A204.1 (cell line): ENCODE measurements around the gene CDH20.
"Not testable (repeated sequence)": the region's sequence is repeated elsewhere in the genome, so short reads cannot be mapped to it uniquely, and the experiment has no call there.

ENCODE experiments used
- FAIRE-seq: peaks from 2 replicates; lab custom pipeline; 2012; peaks lifted over from hg19 to GRCh38; lab: Jason Lieb, UNC

CDH20 gene

DNA sequence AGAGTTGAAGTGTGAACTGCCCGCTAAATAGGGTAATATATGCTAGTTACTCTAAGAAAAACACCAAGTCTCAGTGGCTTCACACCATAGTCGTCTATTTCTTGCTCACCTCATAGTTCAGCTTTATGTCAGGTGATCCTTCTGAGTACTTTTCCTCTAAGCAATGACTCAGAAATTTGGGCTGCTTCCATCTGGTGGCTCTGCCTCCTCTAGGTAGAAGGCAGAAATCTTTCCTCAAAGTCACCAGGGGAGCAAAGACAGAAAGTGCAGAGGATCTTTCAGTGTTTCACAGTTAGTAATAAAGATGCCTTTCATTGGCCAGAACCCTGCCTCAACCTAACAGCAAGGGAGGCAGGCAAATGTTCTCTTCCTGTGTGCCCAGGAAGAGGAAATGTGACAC lies 17.3 kb downstream of the CDH20 start:
- no peak for FAIRE-seq

DNA sequence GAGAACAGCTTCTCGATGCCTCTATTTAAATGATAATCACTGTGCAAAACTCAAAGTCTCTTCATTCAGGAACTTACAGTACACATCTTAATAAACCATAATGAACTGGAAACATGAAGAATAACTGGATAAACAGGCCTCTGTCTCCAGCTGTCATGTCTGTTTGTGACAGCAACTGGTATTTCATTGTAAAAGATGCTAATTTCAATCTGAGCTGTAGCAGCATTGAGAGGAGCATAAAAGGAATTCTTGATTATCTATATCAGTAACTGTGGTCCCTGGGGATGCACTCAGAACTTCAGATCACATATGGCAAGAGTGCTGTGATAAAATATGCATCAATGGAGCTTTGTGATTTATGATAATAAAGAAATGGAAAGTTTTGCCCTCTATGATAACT lies 18.8 kb downstream of the CDH20 start:
- FAIRE-seq, result no peak

- FAIRE-seq, result no peak
These were observed 19.4 kb downstream of the CDH20 start for GRCh38 chr18:61352611-61353010.

DNA sequence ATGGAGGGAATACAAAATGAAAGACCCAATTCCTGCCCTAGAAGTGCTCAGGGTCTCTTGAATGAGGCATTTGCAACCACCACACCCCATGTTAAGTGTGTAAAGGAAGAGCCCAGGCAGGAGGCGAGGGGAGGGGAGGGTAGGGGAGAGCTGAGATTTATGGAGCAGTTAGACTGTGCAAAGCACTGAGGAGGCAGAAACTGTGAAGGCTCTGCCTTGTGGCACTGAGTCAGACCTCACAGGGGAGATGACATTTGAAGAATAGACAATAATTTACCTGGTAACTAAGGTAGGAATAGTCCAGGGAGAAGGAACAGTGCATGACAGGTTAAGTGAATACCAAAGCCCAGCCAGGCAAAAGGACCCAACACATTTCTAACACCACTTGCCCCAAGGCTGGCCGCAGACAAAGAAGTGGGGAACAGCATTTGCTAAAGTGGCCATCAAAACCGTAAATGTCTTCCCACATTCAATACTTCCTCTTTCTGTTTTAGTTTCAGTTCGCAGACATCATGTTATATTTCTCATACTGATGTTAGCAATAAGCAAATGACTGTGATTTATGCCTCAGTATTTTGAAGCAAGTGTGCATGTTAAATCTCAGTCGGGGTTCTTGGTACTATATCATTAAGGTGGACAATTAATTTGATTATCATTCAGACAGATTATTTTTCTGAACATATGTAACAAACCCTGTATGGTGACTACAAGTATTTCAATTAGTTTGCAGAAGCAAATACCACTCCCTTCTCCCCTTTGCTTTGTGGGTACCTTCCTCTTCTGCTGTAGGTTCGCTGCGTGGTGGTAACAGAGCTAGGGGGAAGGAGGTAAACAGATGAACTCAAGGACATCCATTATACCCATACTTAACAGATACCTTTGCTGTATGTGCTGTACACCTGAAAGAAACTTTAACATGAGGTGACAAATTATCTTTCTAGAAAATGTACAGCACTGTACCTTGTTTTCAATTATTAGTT lies 27.5 kb downstream of the CDH20 start:
- FAIRE-seq, result no peak

- FAIRE-seq, result no peak
These were observed 29.3 kb downstream of the CDH20 start for GRCh38 chr18:61362511-61362910.

GRCh38 chr18:61364953-61365352 lies 31.7 kb downstream of the CDH20 start:
- FAIRE-seq, result no peak

DNA sequence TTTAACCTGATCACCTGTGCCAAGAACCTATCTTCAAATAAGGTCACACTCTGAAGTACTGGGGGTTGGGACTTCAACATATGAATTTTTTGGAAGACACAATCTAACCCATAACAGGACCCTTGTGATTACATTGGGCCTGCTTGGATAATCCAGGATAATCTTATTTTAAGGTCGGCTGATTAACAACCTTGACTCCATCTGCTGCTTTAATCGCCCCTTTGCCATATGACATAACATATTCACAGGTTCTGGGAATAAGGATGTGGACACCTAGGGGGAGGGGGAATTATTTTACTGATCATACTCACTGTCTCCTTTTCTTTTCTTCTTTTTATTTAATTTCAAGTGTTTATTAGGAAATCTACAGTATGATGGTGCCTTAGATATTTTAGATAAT lies 34.8 kb downstream of the CDH20 start:
- FAIRE-seq, result no peak

- FAIRE-seq, result not testable (repeated sequence)
These were observed 36.4 kb downstream of the CDH20 start for GRCh38 chr18:61369671-61370070.

DNA sequence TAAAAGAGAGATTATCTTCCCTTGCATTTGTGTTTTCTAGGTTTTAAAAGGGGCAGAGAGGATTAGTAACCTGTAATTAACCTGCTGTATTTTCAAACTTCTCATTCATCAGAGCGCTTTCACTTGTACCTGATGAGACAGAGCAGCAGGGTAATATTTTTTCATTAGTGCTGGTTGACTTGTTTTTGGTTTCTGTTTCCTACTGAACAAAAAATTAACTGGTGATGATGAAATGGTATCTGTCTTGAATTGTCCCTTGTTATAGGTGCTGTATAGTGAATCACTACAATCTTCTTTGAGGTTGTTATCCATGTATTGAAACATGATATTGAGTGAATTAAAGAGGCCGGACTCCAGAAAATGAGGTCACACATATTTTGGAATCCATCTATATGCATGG lies 37.9 kb downstream of the CDH20 start:
- no peak for FAIRE-seq

GRCh38 chr18:61379827-61380226 lies 46.6 kb downstream of the CDH20 start:
- no peak for FAIRE-seq

DNA sequence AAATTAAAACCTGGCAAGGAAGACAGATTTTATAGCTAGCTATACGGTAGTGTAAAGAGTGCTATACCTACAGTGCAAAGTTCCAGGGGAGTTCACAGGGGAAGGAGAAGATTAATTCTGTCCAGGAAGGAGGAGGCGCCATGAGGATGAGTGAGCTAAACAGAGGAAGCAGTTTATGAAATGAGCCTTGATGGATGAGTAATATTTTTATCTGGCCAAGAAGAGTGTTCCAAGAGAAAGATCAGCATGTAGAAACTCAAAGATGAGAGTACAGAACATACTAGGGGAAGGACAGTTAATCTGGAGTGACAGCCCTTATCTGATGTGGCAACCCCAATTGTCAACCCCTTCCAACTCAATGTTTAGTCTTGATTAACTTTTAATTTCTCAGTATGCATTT lies 54.8 kb downstream of the CDH20 start:
- no peak for FAIRE-seq

GRCh38 chr18:61394983-61395382 lies 61.8 kb downstream of the CDH20 start:
- no peak for FAIRE-seq

DNA sequence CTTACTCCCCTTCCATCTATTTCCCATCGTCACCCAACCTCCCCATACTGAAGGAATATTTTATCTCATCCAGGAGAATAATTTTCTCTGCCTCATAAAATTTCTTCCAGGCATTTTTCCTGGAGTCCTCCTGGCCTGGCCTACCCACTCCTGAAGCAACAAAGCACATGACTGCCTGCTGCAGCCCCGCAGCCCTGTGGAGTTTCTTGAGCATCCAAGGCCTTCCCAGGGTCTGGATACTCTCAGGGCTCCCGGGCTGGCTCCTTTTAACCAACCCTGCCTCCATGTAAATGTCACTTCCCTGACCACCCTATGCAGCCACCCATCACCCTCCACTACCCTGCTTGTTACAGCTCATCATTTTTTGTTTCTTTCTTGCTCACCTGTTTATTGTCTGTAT lies 64.0 kb downstream of the CDH20 start:
- FAIRE-seq, result no peak

DNA sequence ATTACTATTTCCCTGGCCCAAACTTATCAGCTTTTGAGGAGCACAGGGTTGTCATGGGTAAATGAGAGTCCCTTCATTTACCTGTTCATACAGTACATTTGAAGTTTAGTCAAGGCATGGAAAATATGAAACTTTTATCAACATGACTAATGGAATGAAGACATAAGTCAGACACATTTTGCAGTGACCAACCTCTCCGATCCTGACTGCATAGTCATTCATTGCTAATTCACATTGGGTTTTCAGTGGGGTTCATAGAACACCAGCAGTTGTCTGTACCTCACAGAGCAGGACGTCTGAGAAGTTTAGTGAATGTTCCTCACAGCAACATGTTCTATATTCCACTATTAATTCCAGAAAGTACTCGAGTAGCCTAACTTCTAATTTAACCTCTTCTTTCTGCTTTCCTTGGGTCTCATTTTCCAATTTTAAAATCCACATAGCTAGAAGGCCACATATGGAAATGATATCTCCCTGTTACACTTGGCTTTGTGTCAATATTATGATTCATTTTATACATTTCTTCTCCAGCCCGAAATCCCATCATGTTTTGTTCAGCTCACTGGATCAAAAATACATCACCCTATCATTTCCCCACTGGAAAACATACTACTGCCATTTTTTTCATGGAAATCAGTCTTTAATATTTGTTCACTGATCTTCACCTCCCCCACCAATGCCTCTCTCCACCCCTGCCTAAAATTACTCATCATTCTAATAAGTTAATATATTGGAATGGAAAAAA lies 65.9 kb downstream of the CDH20 start:
- no peak for FAIRE-seq

GRCh38 chr18:61400016-61400635 lies 66.9 kb downstream of the CDH20 start:
- no peak for FAIRE-seq

DNA sequence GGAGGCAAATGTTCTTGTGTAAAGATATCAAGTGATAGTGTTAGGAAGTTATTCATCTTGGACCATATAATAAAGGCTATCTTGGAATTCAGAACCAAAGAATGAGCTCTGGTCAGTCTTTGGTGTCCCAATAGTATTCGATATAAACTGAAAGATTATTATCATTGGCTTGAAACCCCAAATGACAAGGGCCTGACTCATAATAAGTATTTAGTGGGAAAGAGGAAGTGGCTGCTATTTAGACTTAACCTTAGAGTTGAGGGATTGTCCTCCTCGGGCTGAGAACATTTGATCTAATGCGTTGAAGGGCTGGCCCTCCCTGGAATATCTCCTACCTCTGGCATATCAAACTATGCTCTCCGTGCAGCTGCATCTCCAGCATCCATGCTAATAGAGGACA lies 67.5 kb downstream of the CDH20 start:
- FAIRE-seq, result no peak

DNA sequence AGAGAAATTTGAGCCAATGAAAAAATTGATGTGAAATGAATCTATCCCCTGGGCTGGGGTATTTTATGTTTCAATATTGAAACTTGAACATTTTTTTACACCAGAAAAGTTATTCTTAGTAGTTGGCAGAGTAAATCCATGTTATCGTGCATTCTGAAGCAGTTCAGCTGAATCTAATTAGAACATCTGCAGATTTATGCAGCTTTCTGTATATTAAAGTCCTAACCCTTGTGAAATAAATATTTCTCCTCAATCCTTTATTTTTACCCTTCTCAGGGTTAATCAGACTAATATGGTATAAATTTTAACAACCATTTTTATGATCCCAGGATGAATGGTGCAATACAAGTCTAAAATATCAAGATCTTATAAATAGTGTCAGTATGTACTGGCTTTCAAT lies 69.5 kb downstream of the CDH20 start:
- no peak for FAIRE-seq

DNA sequence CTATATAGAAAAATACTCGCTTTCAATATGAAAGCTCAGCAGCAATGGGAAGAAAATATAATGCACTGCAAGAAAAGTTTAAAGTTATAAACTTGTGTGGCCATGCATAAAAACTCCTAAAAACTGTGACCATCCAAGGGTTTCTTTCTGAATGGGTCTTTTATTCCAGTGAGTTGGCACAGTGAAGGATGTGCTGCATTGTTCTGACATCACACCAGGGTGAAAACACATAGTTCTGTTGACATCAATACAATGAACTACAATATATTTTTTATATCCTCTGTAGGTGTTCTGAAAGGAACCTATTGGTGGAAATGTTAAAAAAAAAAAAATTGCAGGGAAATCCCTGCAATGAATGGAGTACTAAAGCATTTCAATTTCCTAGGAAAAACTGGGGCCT lies 80.2 kb downstream of the CDH20 start:
- no peak for FAIRE-seq

DNA sequence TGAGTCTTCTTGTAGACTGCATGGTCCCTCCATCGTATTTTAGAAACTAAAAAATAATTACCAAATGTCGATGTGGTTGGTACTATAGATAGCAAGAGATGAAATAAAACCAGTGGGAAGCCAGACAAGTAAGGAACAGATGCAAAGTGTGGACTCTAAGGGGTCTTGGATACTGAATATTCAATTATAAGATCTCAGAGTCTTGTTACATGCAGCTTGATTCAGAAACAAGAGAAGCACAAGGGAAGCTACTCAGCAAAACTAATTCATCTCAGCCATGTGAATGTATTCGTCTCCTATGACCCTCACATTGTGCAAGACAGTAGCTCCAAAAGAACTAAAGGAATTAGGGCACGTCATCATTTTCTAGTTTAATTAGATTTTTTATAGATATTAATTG lies 80.9 kb downstream of the CDH20 start:
- no peak for FAIRE-seq

- FAIRE-seq, result no peak
These were observed 86.5 kb downstream of the CDH20 start for GRCh38 chr18:61419763-61420162.

DNA sequence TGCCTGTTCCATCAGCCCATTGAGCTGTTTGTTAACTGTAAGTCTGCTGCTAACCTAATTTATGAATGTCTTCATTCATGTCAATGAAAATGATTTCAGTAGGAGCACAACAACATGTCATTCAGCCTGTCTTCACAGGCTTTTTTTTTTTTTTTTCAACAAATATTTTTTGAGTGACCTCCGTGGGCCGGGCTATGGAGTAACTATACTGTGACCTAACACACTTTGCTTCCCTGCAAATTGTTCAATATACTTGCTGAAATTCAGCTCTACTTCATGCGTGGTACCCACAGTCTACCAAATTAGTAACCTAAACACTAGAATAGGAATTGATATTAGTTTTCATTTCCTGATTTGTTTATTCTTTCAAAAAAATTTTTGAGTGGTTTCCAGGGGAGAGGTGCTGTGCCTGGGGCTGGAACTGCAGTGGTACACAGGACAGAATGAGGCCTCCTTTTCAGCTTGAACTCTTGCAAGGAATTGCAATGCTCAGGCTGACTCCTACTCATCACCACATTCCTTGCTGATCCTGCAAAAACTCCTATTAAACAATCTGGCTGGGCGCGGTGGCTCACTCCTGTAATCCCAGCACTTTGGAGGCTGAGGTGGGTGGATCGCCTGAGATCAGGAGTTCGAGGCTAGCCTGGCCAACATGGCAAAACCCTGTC lies 87.1 kb downstream of the CDH20 start:
- no peak for FAIRE-seq

DNA sequence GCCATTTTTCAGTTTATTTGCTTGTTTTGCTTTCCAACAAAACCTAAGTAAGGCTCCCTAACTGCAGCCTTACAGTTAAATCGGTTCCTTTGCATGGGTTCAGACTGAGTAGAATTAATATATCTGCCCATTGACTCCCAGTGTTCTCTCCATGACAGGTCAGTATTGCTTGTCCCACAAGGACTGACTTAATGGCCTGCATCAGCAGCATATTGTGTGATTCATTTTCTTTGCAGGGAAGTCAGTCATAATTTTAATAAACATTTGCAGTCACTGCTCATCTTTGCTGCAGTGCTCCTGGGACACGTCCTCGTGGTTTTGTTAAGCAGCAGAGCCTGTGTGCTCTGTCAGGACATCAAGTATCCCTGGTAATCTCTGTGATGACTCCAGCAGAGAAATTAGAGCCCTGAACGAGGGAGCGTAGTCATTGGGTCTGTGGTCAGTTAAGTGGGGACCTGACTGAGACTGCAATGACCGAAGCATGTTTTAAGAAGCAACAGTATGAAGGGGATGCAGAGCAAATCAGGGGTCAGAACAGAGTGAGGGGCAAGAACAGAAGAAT lies 93.3 kb downstream of the CDH20 start:
- no peak for FAIRE-seq
